HG03442 (cell line): ENCODE results near the gene TEP1.
A peak's percentile ranks its signal among the peaks of the same experiment; 100 is the strongest.
"Not testable (repeated sequence)": the region's sequence is repeated elsewhere in the genome, so short reads cannot be mapped to it uniquely, and the experiment has no call there.

Experiments used
- ATAC-seq: cut with Tn5 transposase; IDR thresholded peaks from one replicate; pipeline ENCODE4 v1.9.1; 2021; ENCODE audit warnings: mild to moderate bottlenecking, moderate library complexity; ENCODE audit not compliant: unreplicated experiment

TEP1 gene

GRCh38 chr14:20412876-20413743 lies at the start of gene TEP1:
TSS of gene TEP1 (minus strand) at chr14:20413501. CDS start at chr14:20408439, 5,062 bp downstream.
- peak; percentile 70 for ATAC-seq

- ATAC-seq = peak; percentile 93
Measured at GRCh38 chr14:20461225-20462141, 48.2 kb upstream of the TEP1 start, which contains the start of gene PIP4P1. TSS of gene PIP4P1 (minus strand) at chr14:20461434. CDS start at chr14:20461325, 109 bp downstream.

GRCh38 chr14:20460458-20461224 lies 47.3 kb upstream of the TEP1 start:
- ATAC-seq = peak; percentile 1

- ATAC-seq = no peak
Measured at GRCh38 chr14:20458031-20458789, 44.9 kb upstream of the TEP1 start.

- ATAC-seq = no peak
Measured at GRCh38 chr14:20456971-20457370, 43.7 kb upstream of the TEP1 start.

GRCh38 chr14:20455355-20456300 lies 42.3 kb upstream of the TEP1 start:
- ATAC-seq = peak; percentile 42

GRCh38 chr14:20454516-20455354 lies 41.4 kb upstream of the TEP1 start, which contains the start of the genes APEX1 and OSGEP:
TSS of gene APEX1 (plus strand) at chr14:20455226. CDS start at chr14:20455646, 420 bp downstream.
TSS of gene OSGEP (minus strand) at chr14:20454812. CDS start at chr14:20454683, 129 bp downstream.
- ATAC-seq = peak; percentile 89

- ATAC-seq = not testable (repeated sequence)
Measured at GRCh38 chr14:20452831-20453230, 39.5 kb upstream of the TEP1 start.

GRCh38 chr14:20446889-20447288 lies 33.6 kb upstream of the TEP1 start:
- no peak for ATAC-seq

- not testable (repeated sequence) for ATAC-seq
Measured at GRCh38 chr14:20443650-20444049, 30.3 kb upstream of the TEP1 start.

GRCh38 chr14:20441461-20441860 lies 28.2 kb upstream of the TEP1 start:
- ATAC-seq = no peak

GRCh38 chr14:20440882-20441281 lies 27.6 kb upstream of the TEP1 start:
- ATAC-seq = peak; percentile 87

GRCh38 chr14:20440465-20440864 lies 27.2 kb upstream of the TEP1 start:
- ATAC-seq = no peak

GRCh38 chr14:20438664-20439063 lies 25.4 kb upstream of the TEP1 start:
- no peak for ATAC-seq

- no peak for ATAC-seq
Measured at GRCh38 chr14:20436363-20436755, 23.1 kb upstream of the TEP1 start.

GRCh38 chr14:20435582-20436362 lies 22.5 kb upstream of the TEP1 start, which contains the start of gene KLHL33:
TSS of gene KLHL33 (minus strand) at chr14:20436166. CDS start at chr14:20435811, 355 bp downstream.
- no peak for ATAC-seq
